ENCODE measurements around the gene LRIG2.

The LRIG2 gene

DNA sequence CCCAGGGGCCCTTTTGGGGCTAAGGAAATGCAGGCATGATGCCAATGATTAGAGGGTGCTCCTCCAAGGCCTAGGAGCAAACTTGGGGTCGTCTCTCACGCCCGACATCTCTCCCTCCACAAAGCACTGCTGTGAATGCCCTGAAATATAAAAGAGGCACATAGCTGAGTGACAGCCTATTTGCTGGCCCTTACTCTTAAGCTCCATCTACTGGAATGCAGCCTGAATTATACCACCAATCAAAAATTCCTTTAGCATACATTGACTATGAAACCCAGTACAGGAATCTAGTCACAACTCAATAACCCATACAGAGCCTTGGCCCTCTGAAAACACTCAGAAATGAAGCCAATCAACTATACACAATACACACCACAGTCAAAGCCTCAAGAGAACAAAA lies 105.5 kb downstream of the LRIG2 start:
- no peak for DNase-seq
